ENCODE measurements around the gene RBM10.

Gene RBM10

DNA sequence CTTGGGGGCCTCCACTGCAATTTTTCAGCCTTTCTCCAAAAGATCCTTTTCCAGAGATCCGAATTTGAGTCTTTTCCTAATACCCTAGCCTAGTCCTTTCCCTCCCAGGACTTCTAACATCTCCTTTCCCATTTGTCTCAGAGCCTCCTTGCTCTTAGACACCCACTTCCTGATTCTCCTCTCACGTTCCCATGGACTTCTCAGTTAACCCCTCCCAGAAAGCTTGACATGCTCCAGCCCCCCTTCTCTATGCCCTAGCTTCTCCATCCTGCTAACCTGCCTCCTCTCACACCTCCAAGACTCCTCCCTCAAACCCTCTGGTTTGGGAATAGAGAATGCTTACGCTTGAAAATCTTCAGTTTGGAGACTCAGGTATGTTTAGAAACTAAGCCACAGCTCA lies 51.1 kb downstream of the RBM10 start:
- H3K27me3 Mint-ChIP-seq (ENCODE audit: low read depth, poor library complexity), result peaks cover 6% of the 10 kb centered on the region
- peaks cover 60% of the 10 kb centered on the region for H3K4me1 Mint-ChIP-seq
- peaks cover 6% of the 10 kb centered on the region for H3K9me3 Mint-ChIP-seq
- no peak for DNase-seq
- peak overlapping the region; percentile 99 for H3K4me3 Mint-ChIP-seq
- H3K27ac Mint-ChIP-seq, result peak overlapping the region; percentile 50
- peaks cover 61% of the 10 kb centered on the region for H3K36me3 Mint-ChIP-seq (ENCODE audit: low read depth)
- TF ChIP-seq, protein P1, sequence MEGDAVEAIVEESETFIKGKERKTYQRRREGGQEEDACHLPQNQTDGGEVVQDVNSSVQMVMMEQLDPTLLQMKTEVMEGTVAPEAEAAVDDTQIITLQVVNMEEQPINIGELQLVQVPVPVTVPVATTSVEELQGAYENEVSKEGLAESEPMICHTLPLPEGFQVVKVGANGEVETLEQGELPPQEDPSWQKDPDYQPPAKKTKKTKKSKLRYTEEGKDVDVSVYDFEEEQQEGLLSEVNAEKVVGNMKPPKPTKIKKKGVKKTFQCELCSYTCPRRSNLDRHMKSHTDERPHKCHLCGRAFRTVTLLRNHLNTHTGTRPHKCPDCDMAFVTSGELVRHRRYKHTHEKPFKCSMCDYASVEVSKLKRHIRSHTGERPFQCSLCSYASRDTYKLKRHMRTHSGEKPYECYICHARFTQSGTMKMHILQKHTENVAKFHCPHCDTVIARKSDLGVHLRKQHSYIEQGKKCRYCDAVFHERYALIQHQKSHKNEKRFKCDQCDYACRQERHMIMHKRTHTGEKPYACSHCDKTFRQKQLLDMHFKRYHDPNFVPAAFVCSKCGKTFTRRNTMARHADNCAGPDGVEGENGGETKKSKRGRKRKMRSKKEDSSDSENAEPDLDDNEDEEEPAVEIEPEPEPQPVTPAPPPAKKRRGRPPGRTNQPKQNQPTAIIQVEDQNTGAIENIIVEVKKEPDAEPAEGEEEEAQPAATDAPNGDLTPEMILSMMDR (IDR thresholded peaks at IDR 0.05), result no peak

DNA sequence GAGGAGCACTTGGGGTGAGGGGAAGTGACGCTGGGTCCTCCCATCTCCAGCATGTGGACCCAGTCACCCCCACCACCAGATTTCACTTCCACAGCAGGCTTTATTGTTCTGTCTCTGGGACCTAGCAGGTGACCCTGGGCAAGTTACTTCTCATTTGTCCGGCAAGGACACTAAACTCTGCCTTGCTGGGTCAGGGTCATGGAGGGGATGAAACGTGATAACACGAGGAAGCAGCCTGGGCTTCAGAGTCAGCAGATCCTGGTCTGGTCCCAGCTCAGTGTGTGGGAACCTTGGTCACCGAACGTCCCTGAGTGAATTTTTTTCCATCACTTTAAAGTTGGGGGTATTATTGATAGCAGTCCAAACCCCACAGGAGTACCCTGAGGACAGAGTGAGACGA lies 52.5 kb downstream of the RBM10 start:
- Mint-ChIP-seq H3K4me1 (peaks cover 60% of the 10 kb centered on the region), H3K9me3 (peaks cover 5% of the 10 kb centered on the region), H3K36me3 (ENCODE audit: low read depth) (peaks cover 75% of the 10 kb centered on the region), H3K27me3 (ENCODE audit: low read depth, poor library complexity) (peaks cover 5% of the 10 kb centered on the region), H3K27ac (peak overlapping the region; percentile 50), H3K4me3 (peak overlapping the region; percentile 99)
- TF ChIP-seq, protein P1 (IDR thresholded peaks at IDR 0.05), result no peak
- DNase-seq, result no peak

DNA sequence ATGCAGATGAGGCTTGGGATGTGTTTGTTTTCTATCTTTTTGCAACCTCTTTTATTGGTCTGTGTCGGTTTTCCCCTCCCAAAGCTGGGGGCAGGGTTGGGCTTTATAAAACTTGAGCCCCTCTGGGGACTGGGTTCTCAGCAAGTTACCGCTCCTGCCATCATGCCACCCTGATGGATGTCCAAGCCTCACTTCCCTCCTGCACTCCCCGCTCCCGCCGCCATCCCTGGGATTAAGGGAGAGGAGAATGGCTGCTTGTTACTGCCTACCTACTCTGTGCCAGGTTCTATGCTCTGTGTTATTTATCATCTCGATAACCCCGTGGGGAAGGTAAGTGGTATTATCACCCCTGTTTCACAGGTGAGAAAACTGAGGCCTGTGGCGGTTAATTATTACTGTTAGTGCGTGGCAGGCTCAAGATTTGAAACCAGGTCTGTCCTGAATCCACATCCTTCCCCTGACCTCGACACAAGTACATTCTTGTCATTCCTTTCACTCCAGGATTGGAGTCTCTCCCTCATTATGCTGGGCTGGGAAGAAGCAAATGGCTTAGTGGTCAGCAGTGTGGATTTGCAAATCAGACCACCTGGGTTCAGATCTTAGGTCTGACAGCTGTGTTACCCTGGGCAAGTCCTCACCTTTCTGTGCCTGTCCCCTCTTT lies 53.1 kb downstream of the RBM10 start:
- TF ChIP-seq, protein P1 (IDR thresholded peaks at IDR 0.05), result no peak
- Mint-ChIP-seq H3K9me3 (peaks cover 3% of the 10 kb centered on the region), H3K4me1 (peaks cover 54% of the 10 kb centered on the region), H3K27me3 (ENCODE audit: low read depth, poor library complexity) (peaks cover 5% of the 10 kb centered on the region), H3K27ac (peak overlapping the region; percentile 83), H3K36me3 (ENCODE audit: low read depth) (peaks cover 81% of the 10 kb centered on the region), H3K4me3 (peak overlapping the region; percentile 99)
- no peak for DNase-seq

DNA sequence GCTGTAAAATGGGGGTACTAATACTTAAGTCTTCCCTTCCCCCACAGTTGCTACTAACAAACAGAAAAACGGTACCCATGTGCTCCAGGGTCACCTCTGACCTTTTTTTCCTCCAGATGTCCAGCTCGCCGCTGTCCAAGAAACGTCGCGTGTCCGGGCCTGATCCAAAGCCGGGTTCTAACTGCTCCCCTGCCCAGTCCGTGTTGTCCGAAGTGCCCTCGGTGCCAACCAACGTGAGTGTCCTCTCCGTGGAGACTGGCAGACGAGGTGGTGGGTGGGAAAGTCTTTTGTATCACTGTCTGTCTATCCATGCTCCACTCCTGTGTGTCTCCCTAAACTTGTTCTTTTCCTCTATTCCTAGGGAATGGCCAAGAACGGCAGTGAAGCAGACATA lies 53.7 kb downstream of the RBM10 start:
- Mint-ChIP-seq H3K4me1 (peaks cover 51% of the 10 kb centered on the region), H3K4me3 (peak overlapping the region; percentile 99), H3K27me3 (ENCODE audit: low read depth, poor library complexity) (peaks cover 5% of the 10 kb centered on the region), H3K27ac (peak overlapping the region; percentile 39), H3K9me3 (no peaks in the 10 kb centered on the region), H3K36me3 (ENCODE audit: low read depth) (peaks cover 87% of the 10 kb centered on the region)
- no peak for DNase-seq
- TF ChIP-seq, protein P1 (IDR thresholded peaks at IDR 0.05), result no peak

DNA sequence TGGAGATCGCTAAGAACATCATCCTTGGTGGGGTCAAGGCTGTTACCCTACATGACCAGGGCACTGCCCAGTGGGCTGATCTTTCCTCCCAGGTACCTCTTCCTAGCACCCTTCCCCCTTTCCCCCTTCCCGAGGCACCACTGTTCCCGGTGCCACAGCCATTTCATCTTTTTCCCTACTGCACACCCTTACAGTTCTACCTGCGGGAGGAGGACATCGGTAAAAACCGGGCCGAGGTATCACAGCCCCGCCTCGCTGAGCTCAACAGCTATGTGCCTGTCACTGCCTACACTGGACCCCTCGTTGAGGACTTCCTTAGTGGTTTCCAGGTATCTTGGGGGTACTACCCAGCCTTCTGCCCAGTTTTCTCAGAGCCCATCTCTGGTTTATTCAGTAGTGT lies 54.3 kb downstream of the RBM10 start:
- H3K4me1 Mint-ChIP-seq, result peaks cover 48% of the 10 kb centered on the region
- no peak for DNase-seq
- peaks cover 5% of the 10 kb centered on the region for H3K27me3 Mint-ChIP-seq (ENCODE audit: low read depth, poor library complexity)
- H3K4me3 Mint-ChIP-seq, result no peak overlapping the region
- peaks cover 93% of the 10 kb centered on the region for H3K36me3 Mint-ChIP-seq (ENCODE audit: low read depth)
- TF ChIP-seq, protein P1 (IDR thresholded peaks at IDR 0.05), result no peak
- H3K27ac Mint-ChIP-seq, result no peak overlapping the region
- no peaks in the 10 kb centered on the region for H3K9me3 Mint-ChIP-seq
